NCI-H510A treated with DMSO at 0.1 percent for 48 hours (cell line): ENCODE data around the gene LILRA6.

Source experiments
- DNase-seq: peaks from one replicate; lab custom pipeline; 2025; lab: John Stamatoyannopoulos, UW

LILRA6 gene

GRCh38 chr19:54188215-54188871 lies 54.2 kb downstream of the LILRA6 start:
- no peak for DNase-seq

GRCh38 chr19:54186934-54187381 lies 55.6 kb downstream of the LILRA6 start:
- DNase-seq, result no peak
